Right lobe of liver (tissue), 6 donors: ENCODE measurements around the gene ISM1. TPM values are rescaled to one million over a fixed set of nuclear protein-coding genes. Genes with fewer than 3 reads are reported as not detected.

Experiments used
- ATAC-seq, 4 donors: fragments of 200-7000 bp; cut with Tn5 transposase; one replicate each; pipeline ENCODE4 v1.9.1; 2020; ENCODE audit warnings: mild to moderate bottlenecking in 4 of 4, moderate library complexity in 4 of 4
- DNase-seq, 3 donors: peaks; one replicate each; pipeline ENCODE4 v3.0.0-alpha.2; 2020
- H3K27ac ChIP-seq, 3 donors: fragments of 200-600 bp; one replicate each; pipeline ENCODE4 v1.8.0; 2022
- H3K27me3 ChIP-seq, 2 donors: fragments of 200-600 bp; one replicate each; pipeline ENCODE4 v1.8.0; 2022
- H3K36me3 ChIP-seq, 4 donors: fragments of 200-600 bp; sonication (generic) in 1 of 4; one replicate each; pipeline versions ENCODE4 v1.5.1 to v1.8.0; 2017 to 2022; ENCODE audit warnings: control low read depth in 1 of 4
- H3K4me1 ChIP-seq, 4 donors: fragments of 200-600 bp; sonication (generic) in 1 of 4; one replicate each; pipeline versions ENCODE4 v1.5.1 to v1.8.0; 2017 to 2022; ENCODE audit warnings: control low read depth in 1 of 4
- H3K4me3 ChIP-seq, 3 donors: fragments of 200-600 bp; one replicate each; pipeline ENCODE4 v1.8.0; 2022
- H3K9me3 ChIP-seq, 4 donors: fragments of 200-600 bp; sonication (generic) in 1 of 4; one replicate each; pipeline versions ENCODE4 v1.5.1 to v1.8.0; 2017 to 2022; ENCODE audit warnings: control low read depth in 1 of 4
- POLR2A ChIP-seq: fragments of 450-650 bp; IDR thresholded peaks from one replicate; pipeline ENCODE4 v1.6.1; 2017; ENCODE audit warnings: antibody characterized with exemption, mild to moderate bottlenecking
- WGBS: methylation state at CpG from one replicate; pipeline ENCODE4 v1.1.6; 2018; ENCODE audit warnings: low coverage, low lambda C conversion rate; ENCODE audit not compliant: insufficient coverage; ENCODE audit errors: missing lambda C conversion rate; 5-methylcytosine and 5-hydroxymethylcytosine counted together
- intact Hi-C, 2 donors: fragments of 100-400 bp; cut with DNase I; formaldehyde crosslinking; loops; one replicate each; pipeline versions ENCODE4 v1.11.2 to v1.14.1; 2022
- total RNA-seq, 6 experiments: library from RNA; depleted of rRNA in 2 of 6; stranded (reverse); fragments of >200 nt in 2 of 6; fragmentation: NEBNext Ultra II Directional in 3 of 6; extraction: Animal tissue kit (Norgen Biotek cat#: 25700) in 3 of 6; gene quantifications; one replicate each; pipeline versions ENCODE4 v1.1.0 to v1.2.4, GENCODE V29; 2016 to 2023
- TF ChIP-seq, protein P1 (sequence below), 4 donors: fragments of 200-600 bp in 3 of 4; fragments of 450-650 bp in 1 of 4; IDR thresholded peaks; one replicate each; pipeline versions ENCODE4 v1.5.1 to v1.8.0; 2016 to 2022; ENCODE audit warnings: antibody characterized with exemption in 4 of 4, mild to moderate bottlenecking in 2 of 4
- donor health status: DM: no; HTN: yes; CAD: no.
- donor health status: DM: no; HTN: no; CAD: no.
- donor health status: DM: no; HTN: no; CAD: no.
- donor health status: DM: no; HTN: yes; CAD: no.
- donor health status: DM: no; HTN: yes; CAD: no.

ISM1 gene
- total RNA-seq, 6 experiments from 2014 or later = 2.1 to 5.5 (median 3.2) TPM

DNA sequence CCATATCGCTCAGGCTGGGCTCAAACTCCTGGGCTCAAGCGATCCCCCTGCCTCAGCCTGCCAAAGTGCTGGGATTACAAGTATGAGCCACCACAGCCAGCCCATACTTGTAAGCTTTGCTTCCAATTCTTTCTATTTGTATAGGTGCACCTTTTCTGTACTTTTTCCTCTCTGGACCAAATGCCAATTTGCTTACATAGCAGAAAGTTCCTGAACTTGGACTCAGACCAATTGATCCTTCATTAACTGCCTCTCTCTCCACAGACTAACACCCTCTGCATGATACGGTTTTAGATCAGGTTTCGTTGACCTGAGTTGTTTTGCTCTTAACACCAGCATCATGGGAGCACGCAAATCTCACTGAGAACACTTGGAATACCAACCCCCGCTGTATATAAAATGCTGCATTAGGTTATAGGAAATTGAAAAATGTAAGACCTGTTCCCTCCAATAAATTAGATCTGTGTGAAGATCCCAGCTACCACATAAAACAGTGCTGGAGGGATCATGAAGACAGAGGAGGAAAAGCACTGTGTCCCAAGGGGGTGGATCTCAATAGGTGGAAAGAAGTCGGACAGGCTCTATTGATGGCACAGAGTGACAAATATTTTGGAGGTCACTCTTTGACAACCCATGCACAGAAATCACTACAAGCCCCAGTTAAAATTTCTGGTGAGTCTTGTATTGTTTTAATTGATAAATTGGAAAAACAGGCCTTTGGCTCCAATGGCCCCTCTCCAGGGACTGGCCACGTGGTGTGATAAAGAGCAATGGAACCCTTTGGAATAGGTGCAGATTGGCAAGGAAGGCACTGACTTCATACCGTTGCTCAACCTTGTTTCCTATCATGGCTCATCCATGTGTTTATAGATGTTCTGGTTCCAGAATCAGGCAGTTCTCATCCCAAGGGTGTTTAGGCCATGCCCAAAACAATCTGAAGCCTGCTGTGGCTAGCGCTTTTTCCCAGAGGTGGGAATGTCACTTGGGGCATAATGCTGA is 51.2 kb downstream of the ISM1 start:
- Histone ChIP-seq H3K27me3 (no peaks in the 10 kb centered on the region), H3K4me3 (no peak overlapping the region), H3K27ac (peak overlapping the region; percentile 70 to 82 (median 78)), H3K9me3 (no peaks in the 10 kb centered on the region), H3K4me1 (peaks cover 0 to 51% (median 14%) of the 10 kb centered on the region in 4 donors), H3K36me3 (no peaks in the 10 kb centered on the region)
- WGBS = 45% methylated on average over 10 of the region's 10 CpGs
- no peak for TF ChIP-seq POLR2A
- TF ChIP-seq, protein P1, sequence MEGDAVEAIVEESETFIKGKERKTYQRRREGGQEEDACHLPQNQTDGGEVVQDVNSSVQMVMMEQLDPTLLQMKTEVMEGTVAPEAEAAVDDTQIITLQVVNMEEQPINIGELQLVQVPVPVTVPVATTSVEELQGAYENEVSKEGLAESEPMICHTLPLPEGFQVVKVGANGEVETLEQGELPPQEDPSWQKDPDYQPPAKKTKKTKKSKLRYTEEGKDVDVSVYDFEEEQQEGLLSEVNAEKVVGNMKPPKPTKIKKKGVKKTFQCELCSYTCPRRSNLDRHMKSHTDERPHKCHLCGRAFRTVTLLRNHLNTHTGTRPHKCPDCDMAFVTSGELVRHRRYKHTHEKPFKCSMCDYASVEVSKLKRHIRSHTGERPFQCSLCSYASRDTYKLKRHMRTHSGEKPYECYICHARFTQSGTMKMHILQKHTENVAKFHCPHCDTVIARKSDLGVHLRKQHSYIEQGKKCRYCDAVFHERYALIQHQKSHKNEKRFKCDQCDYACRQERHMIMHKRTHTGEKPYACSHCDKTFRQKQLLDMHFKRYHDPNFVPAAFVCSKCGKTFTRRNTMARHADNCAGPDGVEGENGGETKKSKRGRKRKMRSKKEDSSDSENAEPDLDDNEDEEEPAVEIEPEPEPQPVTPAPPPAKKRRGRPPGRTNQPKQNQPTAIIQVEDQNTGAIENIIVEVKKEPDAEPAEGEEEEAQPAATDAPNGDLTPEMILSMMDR (IDR thresholded peaks at IDR 0.05) = no peak
- DNase-seq = peak; percentile 67 to 87 (median 79)
- intact Hi-C loops = no loop called here
- peak; percentile 83 to 89 (median 84) for ATAC-seq

DNA sequence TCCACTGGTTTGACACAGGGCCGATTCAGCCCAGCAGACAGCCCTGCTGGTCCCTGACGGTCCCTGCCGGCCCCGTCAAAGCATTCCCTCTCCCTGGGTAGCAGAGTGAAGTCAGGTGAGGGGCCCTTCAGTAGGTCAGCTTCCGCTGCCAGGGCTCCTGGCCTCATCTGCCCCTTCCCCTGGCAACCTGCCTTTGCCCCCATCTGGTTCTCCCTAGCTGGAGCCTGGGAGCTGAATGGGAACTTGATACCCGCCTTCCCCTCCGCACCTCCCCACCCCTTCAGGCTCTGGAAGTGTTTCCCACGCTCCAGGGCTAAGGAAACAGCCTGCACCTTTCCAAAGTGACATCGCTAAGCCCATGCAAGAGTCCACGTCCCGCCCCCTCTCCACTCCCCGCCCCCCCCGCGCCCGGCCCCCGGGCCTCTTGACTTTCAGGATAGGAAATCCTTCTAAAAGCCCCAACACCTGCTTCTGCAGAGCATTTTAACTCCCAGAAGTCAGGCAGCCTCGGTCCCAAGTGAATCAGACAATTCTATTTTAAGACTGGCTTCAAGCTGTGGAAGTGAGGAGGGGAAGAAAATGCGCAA is 53.3 kb downstream of the ISM1 start:
- Histone ChIP-seq H3K4me3 (no peak overlapping the region), H3K36me3 (no peaks in the 10 kb centered on the region), H3K4me1 (peaks cover 0 to 44% (median 11%) of the 10 kb centered on the region in 4 donors), H3K9me3 (no peaks in the 10 kb centered on the region), H3K27ac (peak overlapping the region in 1 of 3 donors; percentile 82), H3K27me3 (no peaks in the 10 kb centered on the region)
- WGBS = 50% methylated on average over 13 of the region's 18 CpGs
- peak in 3 of 4 donors; percentile 14 to 29 (median 29) for ATAC-seq
- intact Hi-C loops = no loop called here
- TF ChIP-seq, protein P1 (IDR thresholded peaks at IDR 0.05) = no peak
- no peak for TF ChIP-seq POLR2A
- DNase-seq = no peak

DNA sequence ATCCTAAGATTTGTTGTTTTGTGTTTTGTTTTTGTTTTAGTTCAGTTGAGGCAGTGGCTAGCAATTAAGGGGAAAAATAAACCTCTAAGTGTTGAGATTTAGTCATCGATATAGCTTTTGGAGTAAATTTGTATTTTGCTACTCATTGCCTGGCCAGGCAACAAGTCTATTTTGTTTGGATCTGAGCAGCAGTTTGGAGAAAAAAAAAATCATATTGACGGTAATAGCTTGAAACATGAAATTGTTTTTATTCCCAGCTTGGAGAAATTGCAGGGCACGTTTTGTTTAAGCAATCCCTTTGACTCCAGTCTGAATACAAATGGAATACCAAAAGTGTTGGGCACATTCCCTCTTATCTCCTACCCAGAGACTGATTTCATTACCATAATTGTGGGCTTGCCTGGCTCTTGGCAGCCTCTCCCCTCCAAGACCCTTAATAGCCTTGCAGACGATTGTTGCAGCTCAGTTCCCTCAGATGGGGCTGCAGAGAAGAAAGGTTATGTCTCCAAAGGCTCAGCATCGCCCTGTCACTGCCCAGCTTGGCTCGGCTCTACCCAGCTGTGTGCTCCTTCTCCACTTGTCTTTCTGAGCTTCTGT is 56.0 kb downstream of the ISM1 start:
- DNase-seq = no peak
- no peak for ATAC-seq
- intact Hi-C loops = no loop called here
- Histone ChIP-seq H3K9me3 (no peaks in the 10 kb centered on the region), H3K4me1 (peaks cover 0 to 30% (median 7%) of the 10 kb centered on the region in 4 donors), H3K4me3 (no peak overlapping the region), H3K27ac (no peak overlapping the region), H3K36me3 (no peaks in the 10 kb centered on the region), H3K27me3 (no peaks in the 10 kb centered on the region)
- TF ChIP-seq, protein P1 (IDR thresholded peaks at IDR 0.05) = no peak
- TF ChIP-seq POLR2A = no peak
- WGBS = 87% methylated on average over 6 of the region's 6 CpGs

DNA sequence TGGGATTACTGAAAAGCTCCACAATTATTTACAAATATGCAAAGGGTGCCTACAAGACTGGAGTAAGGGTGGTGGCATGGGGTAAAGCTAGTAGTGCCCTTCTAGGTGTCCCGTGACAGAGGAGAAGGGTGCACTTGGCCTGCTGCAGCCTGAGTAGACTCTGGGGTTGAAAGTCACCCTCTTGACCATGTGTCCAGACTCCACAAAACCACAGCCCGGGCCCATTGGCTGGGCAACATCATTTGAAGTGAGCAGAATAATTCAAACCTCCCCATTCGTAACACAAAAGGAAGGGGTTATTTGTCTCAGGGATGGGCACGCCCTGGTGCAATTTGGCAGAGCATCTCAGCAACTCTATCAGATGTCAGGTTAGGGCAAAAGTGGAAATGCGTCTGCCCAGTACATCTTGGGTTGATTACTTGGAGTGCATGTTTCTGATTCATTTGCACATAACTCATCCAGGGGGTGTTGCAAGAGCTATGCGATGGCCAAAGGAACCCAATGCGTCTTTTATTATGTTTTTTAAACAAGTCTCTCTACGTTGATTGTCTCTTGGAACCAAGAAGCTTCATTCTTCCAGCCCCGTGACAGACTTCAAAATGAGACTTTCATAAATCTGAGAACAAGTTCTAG is 56.7 kb downstream of the ISM1 start:
- TF ChIP-seq, protein P1 (IDR thresholded peaks at IDR 0.05) = no peak
- no peak for TF ChIP-seq POLR2A
- ATAC-seq (no peak), DNase-seq (no peak)
- no peak overlapping the region for H3K4me3 ChIP-seq
- H3K27me3 ChIP-seq = no peaks in the 10 kb centered on the region
- no peaks in the 10 kb centered on the region for H3K9me3 ChIP-seq
- WGBS = 92% methylated on average over 9 of the region's 9 CpGs
- H3K36me3 ChIP-seq = no peaks in the 10 kb centered on the region
- H3K4me1 ChIP-seq = peaks cover 0 to 24% (median 4%) of the 10 kb centered on the region in 4 donors
- H3K27ac ChIP-seq = no peak overlapping the region
- intact Hi-C loops = no loop called here
